Mucosa of stomach (tissue), 1 donor: Measurements from ENCODE around the gene CYP2D6.
"Not testable (repeated sequence)": the region's sequence is repeated elsewhere in the genome, so short reads cannot be mapped to it uniquely, and the experiment has no call there.

Source experiments
- H3K27me3 ChIP-seq: one replicate; pipeline ENCODE4 v1.7.0; 2013; ENCODE audit warnings: mild to moderate bottlenecking, low read length; ENCODE audit not compliant: control insufficient read depth, insufficient read depth
- H3K36me3 ChIP-seq: one replicate; pipeline ENCODE4 v1.7.0; 2013; ENCODE audit warnings: low read length; ENCODE audit not compliant: control insufficient read depth, insufficient read depth
- H3K4me1 ChIP-seq: one replicate; pipeline ENCODE4 v1.7.0; 2013; ENCODE audit warnings: mild to moderate bottlenecking, low read length; ENCODE audit not compliant: control insufficient read depth, insufficient read depth
- H3K4me3 ChIP-seq: one replicate; pipeline ENCODE4 v1.7.0; 2013; ENCODE audit warnings: low read length
- H3K9ac ChIP-seq: one replicate; pipeline ENCODE4 v1.7.0; 2013; ENCODE audit warnings: mild to moderate bottlenecking, low read length, moderate library complexity
- H3K9me3 ChIP-seq: one replicate; pipeline ENCODE4 v1.7.0; 2013; ENCODE audit warnings: mild to moderate bottlenecking, low read length, moderate library complexity; ENCODE audit not compliant: control insufficient read depth
- donor health status: Pancreatic carcinoma.

The CYP2D6 gene

DNA sequence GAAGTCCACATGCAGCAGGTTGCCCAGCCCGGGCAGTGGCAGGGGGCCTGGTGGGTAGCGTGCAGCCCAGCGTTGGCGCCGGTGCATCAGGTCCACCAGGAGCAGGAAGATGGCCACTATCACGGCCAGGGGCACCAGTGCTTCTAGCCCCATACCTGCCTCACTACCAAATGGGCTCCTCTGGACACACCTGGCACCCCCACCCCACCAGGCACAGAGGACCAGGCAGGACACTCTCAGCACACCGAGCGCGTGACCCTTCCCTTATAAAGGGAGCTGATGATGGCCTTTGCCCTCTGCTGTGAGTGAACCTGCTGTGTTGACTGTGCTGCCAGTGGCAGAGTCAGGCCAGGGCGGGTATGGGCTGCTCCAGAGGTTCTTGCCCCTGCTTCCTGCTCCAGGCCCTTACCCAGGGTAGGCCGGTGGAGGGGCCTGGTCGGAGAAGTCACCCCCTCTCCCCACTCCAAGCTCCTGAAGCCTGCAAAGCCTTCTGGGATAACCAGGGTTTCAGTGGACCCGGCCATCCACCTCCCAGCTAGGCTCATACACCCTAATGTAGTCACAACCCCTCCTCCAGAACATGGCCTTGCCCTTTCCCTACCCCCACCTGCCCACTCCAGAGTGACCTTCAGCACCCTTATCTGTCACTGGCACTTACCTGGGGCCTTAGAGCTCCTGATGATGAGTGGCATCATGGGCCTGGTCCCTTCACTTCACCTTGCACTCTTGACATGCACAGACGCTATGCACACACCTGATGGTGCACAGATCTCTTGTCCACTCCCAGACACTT, at the start of gene CYP2D6:
CYP2D6 (minus strand) TSS at position 172 of the 793 bp plus-strand sequence; CDS start at position 153, 19 bp downstream.
- not testable (repeated sequence) for H3K36me3 ChIP-seq, H3K9me3 ChIP-seq, H3K9ac ChIP-seq

DNA sequence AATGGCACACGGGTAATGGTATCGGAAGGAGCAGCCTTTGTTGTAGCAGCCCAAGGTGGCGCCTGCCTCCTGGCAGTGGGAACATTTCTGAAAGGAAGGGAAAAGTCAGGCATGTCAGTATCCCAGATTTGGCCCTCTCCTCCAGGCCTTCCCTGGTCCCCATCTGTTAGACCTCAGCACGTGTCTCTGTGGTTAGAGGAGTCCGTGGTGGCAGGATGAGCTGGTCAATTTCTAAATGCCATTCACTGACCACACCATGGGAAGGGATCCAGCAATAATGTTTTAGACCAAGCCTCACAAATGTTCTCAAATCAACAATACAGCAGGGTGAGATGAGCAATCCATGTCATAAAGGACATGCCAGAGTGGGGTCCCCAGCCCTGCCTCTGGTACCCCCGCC, 49.0 kb upstream of the CYP2D6 start:
- Histone ChIP-seq H3K4me3 (no peak overlapping the region), H3K9ac (no peak overlapping the region), H3K4me1 (peaks cover 41% of the 10 kb centered on the region), H3K27me3 (no peaks in the 10 kb centered on the region), H3K36me3 (peaks cover 3% of the 10 kb centered on the region), H3K9me3 (no peaks in the 10 kb centered on the region)

More for the DNA sequence above, at the start of gene CYP2D6:
- H3K27me3 ChIP-seq, H3K4me3 ChIP-seq: not testable (repeated sequence)
- peaks cover 13% of the 10 kb centered on the region for H3K4me1 ChIP-seq

GRCh38 chr22:42178910-42179519, 48.4 kb upstream of the CYP2D6 start:
- Histone ChIP-seq H3K4me3 (no peak overlapping the region), H3K9me3 (no peaks in the 10 kb centered on the region), H3K27me3 (no peaks in the 10 kb centered on the region), H3K9ac (no peak overlapping the region), H3K4me1 (peaks cover 36% of the 10 kb centered on the region), H3K36me3 (peaks cover 3% of the 10 kb centered on the region)

DNA sequence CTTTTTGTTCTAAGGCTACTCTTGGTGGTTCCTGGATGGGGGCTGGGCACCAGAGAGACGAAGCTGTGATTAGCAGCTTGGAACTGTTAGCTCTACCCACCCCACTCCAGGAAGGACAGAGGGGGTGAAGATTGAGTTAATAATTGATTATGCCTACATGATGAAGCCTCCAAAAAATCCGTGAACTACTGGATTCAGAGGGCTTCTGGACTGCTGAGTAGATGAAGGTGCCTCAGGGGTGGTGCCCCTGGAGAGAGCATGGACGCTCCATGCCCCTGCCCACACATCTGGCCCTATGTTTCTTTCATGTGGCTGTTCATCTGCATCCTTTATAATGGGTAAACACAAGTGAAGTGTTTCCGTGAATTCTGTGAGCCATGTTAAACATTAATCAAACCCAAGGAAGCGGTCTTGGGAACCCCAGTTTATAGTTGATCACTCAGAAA, 47.3 kb upstream of the CYP2D6 start:
- Histone ChIP-seq H3K27me3 (no peaks in the 10 kb centered on the region), H3K4me3 (no peak overlapping the region), H3K9ac (no peak overlapping the region), H3K4me1 (peaks cover 27% of the 10 kb centered on the region), H3K9me3 (no peaks in the 10 kb centered on the region), H3K36me3 (peaks cover 3% of the 10 kb centered on the region)

DNA sequence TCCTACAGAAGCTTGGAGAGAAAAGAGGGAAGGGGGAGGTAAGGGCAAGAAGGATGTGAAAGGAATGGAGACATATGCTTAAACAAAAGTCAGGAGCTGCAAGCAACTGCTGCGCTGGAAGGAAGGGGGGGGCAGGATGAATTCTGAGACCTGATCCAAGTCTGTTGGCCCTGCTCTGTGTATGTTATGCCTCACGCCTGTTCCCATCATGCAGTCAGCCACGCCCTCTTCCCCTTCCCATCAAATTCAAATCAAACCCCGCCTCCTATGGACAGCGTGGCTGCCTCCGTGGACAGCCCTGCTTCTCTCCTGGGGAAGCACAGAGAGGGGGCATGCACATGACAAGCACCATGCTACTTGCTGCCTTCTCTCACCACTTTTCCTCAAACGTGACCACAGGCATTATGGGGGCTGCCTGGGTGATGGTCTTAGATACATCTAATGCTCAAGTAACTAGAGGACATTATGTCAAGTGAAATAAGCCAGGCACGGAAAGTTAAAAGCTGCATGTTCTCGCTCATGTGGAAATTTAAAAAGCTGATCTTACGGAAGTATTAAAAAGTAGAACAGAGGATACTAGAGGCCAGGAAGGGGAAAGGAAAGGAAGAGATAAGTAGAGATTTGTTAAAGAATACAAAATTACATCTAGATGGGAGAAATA, 45.8 kb upstream of the CYP2D6 start:
- H3K4me3 ChIP-seq, result no peak overlapping the region
- H3K36me3 ChIP-seq, result peaks cover 3% of the 10 kb centered on the region
- H3K4me1 ChIP-seq, result peaks cover 36% of the 10 kb centered on the region
- H3K27me3 ChIP-seq, result no peaks in the 10 kb centered on the region
- no peaks in the 10 kb centered on the region for H3K9me3 ChIP-seq
- H3K9ac ChIP-seq, result no peak overlapping the region

DNA sequence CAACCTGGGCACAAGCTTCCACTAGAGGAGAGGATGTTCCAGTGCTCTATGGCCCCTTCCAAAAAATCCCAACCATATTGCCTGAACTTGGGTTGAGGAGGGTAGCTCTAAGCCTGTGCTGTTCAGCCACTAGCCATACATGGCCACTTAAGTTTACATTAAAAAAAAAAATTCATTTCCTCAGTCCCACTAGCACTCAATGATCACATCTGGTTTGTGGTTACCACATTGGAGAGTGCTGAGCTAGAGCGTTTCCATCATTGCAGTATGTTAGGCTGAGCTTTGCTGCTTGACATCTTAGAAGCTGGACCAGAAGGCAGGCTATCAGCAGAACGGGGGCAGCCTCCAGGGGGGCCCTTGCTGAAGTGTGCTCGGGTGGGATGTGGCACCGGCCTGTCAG, 43.5 kb upstream of the CYP2D6 start:
- Histone ChIP-seq H3K27me3 (no peaks in the 10 kb centered on the region), H3K36me3 (peaks cover 2% of the 10 kb centered on the region), H3K4me1 (peaks cover 19% of the 10 kb centered on the region), H3K9ac (no peak overlapping the region), H3K9me3 (no peaks in the 10 kb centered on the region), H3K4me3 (no peak overlapping the region)

GRCh38 chr22:42173183-42173926, 42.7 kb upstream of the CYP2D6 start:
- H3K9ac ChIP-seq, result no peak overlapping the region
- H3K36me3 ChIP-seq, result no peaks in the 10 kb centered on the region
- H3K4me3 ChIP-seq, result no peak overlapping the region
- peaks cover 19% of the 10 kb centered on the region for H3K4me1 ChIP-seq
- no peaks in the 10 kb centered on the region for H3K9me3 ChIP-seq
- H3K27me3 ChIP-seq, result no peaks in the 10 kb centered on the region

DNA sequence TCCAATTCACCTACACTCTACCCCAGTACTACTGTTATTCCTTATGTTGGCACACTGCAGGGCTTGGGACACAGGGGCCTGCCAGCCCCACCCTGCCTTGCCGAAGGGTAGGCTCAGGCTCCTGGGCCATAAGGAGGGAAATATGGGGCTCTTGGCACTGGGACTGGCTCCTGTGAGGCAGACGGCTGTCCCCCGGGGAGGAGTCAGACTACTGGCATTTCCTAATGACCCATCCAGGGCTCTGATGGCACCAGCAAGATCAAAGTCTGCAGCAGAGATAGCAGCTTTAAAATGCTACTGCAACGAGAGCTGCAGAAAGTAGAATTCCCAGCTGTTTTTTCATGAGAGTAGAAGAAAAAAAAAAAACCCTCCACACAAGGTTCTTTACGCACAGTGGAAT, 42.2 kb upstream of the CYP2D6 start:
- Histone ChIP-seq H3K27me3 (no peaks in the 10 kb centered on the region), H3K4me1 (peaks cover 13% of the 10 kb centered on the region), H3K9me3 (no peaks in the 10 kb centered on the region), H3K4me3 (no peak overlapping the region), H3K9ac (no peak overlapping the region), H3K36me3 (no peaks in the 10 kb centered on the region)

GRCh38 chr22:42171946-42172719, 41.5 kb upstream of the CYP2D6 start:
- Histone ChIP-seq H3K4me3 (no peak overlapping the region), H3K9ac (no peak overlapping the region), H3K9me3 (no peaks in the 10 kb centered on the region), H3K4me1 (peaks cover 9% of the 10 kb centered on the region), H3K36me3 (no peaks in the 10 kb centered on the region), H3K27me3 (no peaks in the 10 kb centered on the region)

- Histone ChIP-seq H3K36me3 (no peaks in the 10 kb centered on the region), H3K4me3 (no peak overlapping the region), H3K4me1 (peaks cover 9% of the 10 kb centered on the region), H3K9me3 (no peaks in the 10 kb centered on the region), H3K9ac (no peak overlapping the region), H3K27me3 (no peaks in the 10 kb centered on the region)
Measured at GRCh38 chr22:42171417-42171816, 40.8 kb upstream of the CYP2D6 start.

- Histone ChIP-seq H3K4me1 (peaks cover 9% of the 10 kb centered on the region), H3K9ac (no peak overlapping the region), H3K27me3 (no peaks in the 10 kb centered on the region), H3K9me3 (no peaks in the 10 kb centered on the region), H3K36me3 (peaks cover 1% of the 10 kb centered on the region), H3K4me3 (no peak overlapping the region)
Measured at GRCh38 chr22:42170946-42171345, 40.3 kb upstream of the CYP2D6 start.
